GM10248 (cell line): ENCODE results near the gene CHID1.

Experiments used
- CTCF ChIA-PET: fragments of 300-600 bp; sonication (Branson Sonifier 250); formaldehyde crosslinking; extraction: SDS; loops from one replicate; lab custom pipeline; 2021; ENCODE audit warnings: antibody characterized with exemption; lab: Yijun Ruan, JAX
- POLR2A ChIA-PET: fragments of 350-650 bp; sonication (Branson Sonifier 250); formaldehyde crosslinking; extraction: SDS; loops from one replicate; lab custom pipeline; 2020; ENCODE audit warnings: antibody characterized with exemption; lab: Yijun Ruan, JAX
- DNase-seq: peaks from one replicate; pipeline ENCODE4 v3.0.0; 2012; ENCODE audit errors: extremely low spot score
- CTCF ChIP-seq: IDR thresholded peaks from 2 replicates; pipeline ENCODE4 v1.5.1; 2012; ENCODE audit warnings: mild to moderate bottlenecking, low read depth; ENCODE audit errors: extremely low read depth, missing control alignments, control extremely low read depth

Gene CHID1

GRCh38 chr11:898540-899190, 11.9 kb downstream of the CHID1 start:
- ChIA-PET POLR2A (no interaction called here), CTCF (no interaction called here)
- no peak for TF ChIP-seq CTCF
- no peak for DNase-seq

GRCh38 chr11:898143-898511, 12.5 kb downstream of the CHID1 start:
- CTCF ChIA-PET, result no interaction called here
- DNase-seq, result no peak
- peak; percentile 18 for TF ChIP-seq CTCF
- POLR2A ChIA-PET, result no interaction called here

- ChIA-PET POLR2A (no interaction called here), CTCF (no interaction called here)
- TF ChIP-seq CTCF, result no peak
These were observed 13.1 kb downstream of the CHID1 start for GRCh38 chr11:897253-898142.

GRCh38 chr11:895331-896110, 15.1 kb downstream of the CHID1 start:
- ChIA-PET POLR2A (no interaction called here), CTCF (no interaction called here)
- TF ChIP-seq CTCF, result no peak
- no peak for DNase-seq

More at GRCh38 chr11:897253-898142, 13.1 kb downstream of the CHID1 start:
- DNase-seq, result no peak

- ChIA-PET POLR2A (no interaction called here), CTCF (no interaction called here)
- DNase-seq, result no peak
- no peak for TF ChIP-seq CTCF
These were observed 15.9 kb downstream of the CHID1 start for GRCh38 chr11:894575-895201.
